GM12878 (cell line): ENCODE measurements around the gene NLRP9. TPM values are rescaled to one million over a fixed set of nuclear protein-coding genes. Genes with fewer than 3 reads are reported as not detected.

Experiments used
- ATAC-seq: fragments of 200-7000 bp; cut with Tn5 transposase; 3 replicates; pipeline ENCODE4 v1.9.1; 2020; ENCODE audit warnings: mild to moderate bottlenecking, moderate library complexity
- BruUV-seq: library from RNA; stranded (reverse); fragments of 400-500 nt; replicated peaks from 2 replicates; lab custom pipeline; 2021; lab: Mats Ljungman, UMichigan
- CTCF ChIA-PET: fragments of 300-600 bp; sonication (Branson Sonifier 250); formaldehyde crosslinking; extraction: SDS; loops from one replicate; lab custom pipeline; 2021; ENCODE audit warnings: inconsistent platforms; lab: Yijun Ruan, JAX
- POLR2A ChIA-PET: fragments of 350-600 bp; formaldehyde crosslinking; extraction: SDS; loops from one replicate; lab custom pipeline; 2021; ENCODE audit warnings: inconsistent platforms; lab: Charles Lee
- RAD21 ChIA-PET: fragments of 300-600 bp; sonication (Branson Sonifier 250); formaldehyde crosslinking; loops from one replicate; lab custom pipeline; 2023; ENCODE audit warnings: antibody characterized with exemption; ENCODE audit not compliant: unreplicated experiment; lab: Charles Lee
- SMC1A ChIA-PET: fragments of 300-600 bp; sonication (Branson Sonifier 250); formaldehyde crosslinking; loops from one replicate; lab custom pipeline; 2023; ENCODE audit not compliant: unreplicated experiment, uncharacterized antibody; lab: Charles Lee
- DNase-seq: peaks from one replicate; pipeline ENCODE4 v3.0.0-alpha.2; 2011; ENCODE audit warnings: low read depth, low spot score
- FAIRE-seq: peaks from 3 replicates; lab custom pipeline; 2011; peaks lifted over from hg19 to GRCh38; lab: Jason Lieb, UNC
- H2AFZ ChIP-seq: 2 replicates; pipeline ENCODE4 v1.6.0; 2011; ENCODE audit warnings: low read depth, low read length, control low read depth; ENCODE audit not compliant: control insufficient read depth
- H3K27ac ChIP-seq: 2 replicates; pipeline ENCODE4 v1.5.1; 2011; ENCODE audit warnings: control low read depth; ENCODE audit not compliant: control insufficient read depth, insufficient read depth
- H3K27me3 ChIP-seq, 2 experiments: replicated peaks in 1 of 2; 2 replicates each; pipeline versions ENCODE4 v1.6.0 to v1.6.1; 2011; ENCODE audit warnings: low read length in 1 of 2; ENCODE audit not compliant: control insufficient read depth in 2 of 2, insufficient read depth in 2 of 2
- H3K36me3 ChIP-seq, 2 experiments: 2 replicates each; pipeline ENCODE4 v1.5.1; 2011; ENCODE audit warnings: low read length in 1 of 2; ENCODE audit not compliant: control insufficient read depth in 2 of 2, insufficient read depth in 2 of 2
- H3K4me1 ChIP-seq: 2 replicates; pipeline ENCODE4 v1.6.1; 2011; ENCODE audit warnings: mild to moderate bottlenecking, low read length, moderate library complexity, mixed read lengths; ENCODE audit not compliant: control insufficient read depth, insufficient read depth
- H3K4me2 ChIP-seq: 2 replicates; pipeline ENCODE4 v1.6.0; 2011; ENCODE audit warnings: control low read depth; ENCODE audit not compliant: control insufficient read depth, insufficient read depth
- H3K4me3 ChIP-seq: fragments of 200-600 bp; sonication (generic); 2 replicates; pipeline ENCODE4 v1.5.1; 2016
- H3K79me2 ChIP-seq: 2 replicates; pipeline ENCODE4 v1.6.0; 2011; ENCODE audit warnings: low read length; ENCODE audit not compliant: control insufficient read depth, insufficient read depth
- H3K9ac ChIP-seq: 2 replicates; pipeline ENCODE4 v1.8.0; 2011; ENCODE audit warnings: low read length, control low read depth, mixed read lengths; ENCODE audit not compliant: control insufficient read depth, insufficient read depth
- H3K9me3 ChIP-seq: replicated peaks from 3 replicates; pipeline ENCODE4 v1.5.1; 2011; ENCODE audit warnings: mild to moderate bottlenecking, low read length; ENCODE audit not compliant: control insufficient read depth, insufficient read depth
- H4K20me1 ChIP-seq: 2 replicates; pipeline ENCODE4 v1.6.0; 2011; ENCODE audit not compliant: control insufficient read depth, insufficient read depth
- CREM ChIP-seq: IDR thresholded peaks from 2 replicates; pipeline ENCODE4 v1.6.1; 2014; ENCODE audit warnings: antibody characterized with exemption, low read depth
- POLR2A ChIP-seq: IDR thresholded peaks from 2 replicates; pipeline ENCODE4 v1.6.1; 2011; ENCODE audit warnings: low read depth, mild to moderate bottlenecking, low read length
- WGBS: methylation state at CpG from one replicate; pipeline ENCODE4 v1.1.6; 2016; ENCODE audit warnings: low lambda C conversion rate; ENCODE audit not compliant: insufficient replicate concordance, insufficient coverage; ENCODE audit errors: missing lambda C conversion rate; 5-methylcytosine and 5-hydroxymethylcytosine counted together
- in situ Hi-C: fragments of 300-500 bp; cut with MboI; formaldehyde crosslinking; loops from 9 replicates; pipeline ENCODE4 v1.14.3; 2018; ENCODE audit warnings: mixed read lengths
- intact Hi-C: fragments of 100-400 bp; cut with micrococcal nuclease; formaldehyde crosslinking; loops from one replicate; pipeline ENCODE4 v1.14.2; 2022; ENCODE audit not compliant: unreplicated experiment
- polyA plus RNA-seq, 11 experiments: library from polyadenylated mRNA; depleted of rRNA in 4 of 11; unstranded in 6 of 11; stranded (reverse) in 5 of 11; fragments of >200 nt; fragmentation: Nextera tagmentation in 4 of 11; fragmentation: Illumina TruSeq in 1 of 11; extraction: Ambion mirVana in 4 of 11; extraction: Trizol in 1 of 11; gene quantifications; 1 replicate in 1 of 11; 2 replicates in 10 of 11; pipeline versions ENCODE4 v1.2.1 to v1.2.3, GENCODE V29; 2011 to 2016; ENCODE audit warnings: inconsistent platforms in 2 of 11, missing spikeins in 2 of 11, low read depth in 1 of 11
- total RNA-seq, 4 experiments: library from RNA; depleted of rRNA in 3 of 4; stranded (reverse); fragments of >200 nt in 3 of 4; fragmentation: Illumina TruSeq in 1 of 4; extraction: Trizol in 1 of 4; gene quantifications; 2 replicates each; pipeline versions ENCODE4 v1.2.1 to v1.2.3, GENCODE V29; 2013 to 2021
- TF ChIP-seq, protein P1 (sequence below): fragments of 450-650 bp; IDR thresholded peaks from 2 replicates; pipeline ENCODE4 v1.6.1; 2014; ENCODE audit warnings: mild to moderate bottlenecking
- TF ChIP-seq, protein P2 (sequence below): IDR thresholded peaks from 2 replicates; pipeline ENCODE4 v1.6.1; 2011; ENCODE audit warnings: borderline replicate concordance, low read depth, mild to moderate bottlenecking, moderate library complexity, low read length; ENCODE audit not compliant: insufficient read depth, poor library complexity, severe bottlenecking

The NLRP9 gene
- total and polyA plus RNA-seq, 10 of the 15 experiments (the other 5 are each of a cell fraction or from before 2014, with no cell fraction given) = not detected

- RAD21 ChIA-PET = no interaction called here
- Histone ChIP-seq H3K4me3 (no peak overlapping the region), H3K79me2 (no peaks in the 10 kb centered on the region; the same call in 1 of the 2 replicates), H4K20me1 (peaks cover 3% of the 10 kb centered on the region; the same call in 1 of the 2 replicates), H3K9me3 (no peaks in the 10 kb centered on the region), H3K27me3 (no peaks in the 10 kb centered on the region), H3K4me1 (no peaks in the 10 kb centered on the region), H3K27ac (no peak overlapping the region), H2AFZ (no peak overlapping the region), H3K36me3 (peaks cover 9 to 46% of the 10 kb centered on the region in 2 experiments; a peak in 3 of 4 replicates), H3K4me2 (no peak overlapping the region), H3K9ac (no peak overlapping the region)
- in situ Hi-C loops = no loop called here
- CTCF ChIA-PET = no interaction called here
- intact Hi-C loops = no loop called here
- FAIRE-seq (no peak), ATAC-seq (no peak), DNase-seq (no peak)
- POLR2A ChIA-PET = no interaction called here
- BruUV-seq = no TSS peak
- SMC1A ChIA-PET = no interaction called here
- WGBS = 97% methylated on average over 23 of the region's 31 CpGs
- TF ChIP-seq, protein P1, sequence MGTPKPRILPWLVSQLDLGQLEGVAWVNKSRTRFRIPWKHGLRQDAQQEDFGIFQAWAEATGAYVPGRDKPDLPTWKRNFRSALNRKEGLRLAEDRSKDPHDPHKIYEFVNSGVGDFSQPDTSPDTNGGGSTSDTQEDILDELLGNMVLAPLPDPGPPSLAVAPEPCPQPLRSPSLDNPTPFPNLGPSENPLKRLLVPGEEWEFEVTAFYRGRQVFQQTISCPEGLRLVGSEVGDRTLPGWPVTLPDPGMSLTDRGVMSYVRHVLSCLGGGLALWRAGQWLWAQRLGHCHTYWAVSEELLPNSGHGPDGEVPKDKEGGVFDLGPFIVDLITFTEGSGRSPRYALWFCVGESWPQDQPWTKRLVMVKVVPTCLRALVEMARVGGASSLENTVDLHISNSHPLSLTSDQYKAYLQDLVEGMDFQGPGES = no peak
- TF ChIP-seq POLR2A = 0 out of 2 replicates have a peak, but pooled peaks have one; percentile 41
Observed at GRCh38 chr19:55691561-55692481, 46.4 kb downstream of the NLRP9 start.

DNA sequence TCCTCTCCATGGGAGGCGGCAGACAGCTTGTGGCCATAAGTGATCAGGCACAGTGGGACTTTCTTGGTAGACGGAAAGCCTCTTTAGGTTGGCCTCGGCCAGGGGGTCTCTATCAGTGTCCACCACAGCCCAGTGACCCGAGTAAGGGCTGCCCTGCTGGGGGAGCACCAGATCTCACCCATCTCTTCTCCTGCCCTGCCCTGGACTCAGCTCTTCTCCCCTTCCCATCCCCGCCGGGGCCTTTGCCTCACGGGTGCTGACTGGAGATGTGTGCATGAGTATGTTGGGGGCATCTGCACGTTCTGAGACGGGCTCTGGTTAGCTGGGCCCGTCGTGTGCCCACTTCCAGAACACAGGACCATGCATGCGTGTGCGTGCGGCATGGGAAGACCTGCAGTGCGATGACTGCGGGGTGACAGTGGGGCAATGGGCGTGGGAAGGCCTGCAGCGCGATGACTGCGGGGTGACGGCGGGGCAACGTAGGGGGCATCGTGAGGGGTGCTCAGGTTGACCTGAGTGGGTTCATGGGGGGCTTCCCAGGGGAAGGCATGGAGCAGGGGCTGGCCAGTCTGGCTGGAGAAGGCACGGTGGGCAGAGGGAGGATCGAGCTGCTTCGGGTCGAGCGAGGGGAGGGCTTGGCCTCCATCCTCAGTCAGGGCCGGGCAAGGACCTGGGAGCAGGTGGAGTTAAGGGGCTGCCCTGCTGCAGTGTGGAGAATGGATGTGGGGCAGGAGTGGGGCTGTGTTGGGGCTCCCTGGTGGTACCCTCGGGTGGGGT lies 47.2 kb downstream of the NLRP9 start:
- Histone ChIP-seq H4K20me1 (peaks cover 5% of the 10 kb centered on the region; the same call in 1 of the 2 replicates), H3K9ac (no peak overlapping the region), H3K27me3 (no peaks in the 10 kb centered on the region), H3K9me3 (no peaks in the 10 kb centered on the region), H3K4me3 (no peak overlapping the region), H3K36me3 (peaks cover 9 to 48% of the 10 kb centered on the region in 2 experiments; a peak in 3 of 4 replicates), H3K27ac (no peak overlapping the region), H3K79me2 (peaks cover 2% of the 10 kb centered on the region; the same call in 1 of the 2 replicates), H2AFZ (no peak overlapping the region), H3K4me2 (no peak overlapping the region), H3K4me1 (no peaks in the 10 kb centered on the region)
- no peak for FAIRE-seq
- POLR2A ChIA-PET = no interaction called here
- SMC1A ChIA-PET = no interaction called here
- no peak for ATAC-seq
- in situ Hi-C loops (no loop called here), intact Hi-C loops (no loop called here)
- RAD21 ChIA-PET = no interaction called here
- DNase-seq = no peak
- WGBS = 94% methylated on average over 31 of the region's 31 CpGs
- TF ChIP-seq CREM (no peak), POLR2A (peak; percentile 54)
- TF ChIP-seq, protein P2, sequence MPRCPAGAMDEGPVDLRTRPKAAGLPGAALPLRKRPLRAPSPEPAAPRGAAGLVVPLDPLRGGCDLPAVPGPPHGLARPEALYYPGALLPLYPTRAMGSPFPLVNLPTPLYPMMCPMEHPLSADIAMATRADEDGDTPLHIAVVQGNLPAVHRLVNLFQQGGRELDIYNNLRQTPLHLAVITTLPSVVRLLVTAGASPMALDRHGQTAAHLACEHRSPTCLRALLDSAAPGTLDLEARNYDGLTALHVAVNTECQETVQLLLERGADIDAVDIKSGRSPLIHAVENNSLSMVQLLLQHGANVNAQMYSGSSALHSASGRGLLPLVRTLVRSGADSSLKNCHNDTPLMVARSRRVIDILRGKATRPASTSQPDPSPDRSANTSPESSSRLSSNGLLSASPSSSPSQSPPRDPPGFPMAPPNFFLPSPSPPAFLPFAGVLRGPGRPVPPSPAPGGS = no peak
- no TSS peak for BruUV-seq
- CTCF ChIA-PET = no interaction called here
